Stimulated activated CD4-positive, alpha-beta T cell treated with anti-CD3 and anti-CD28 coated beads, Interleukin-15, amount 100 ng/mL, for 48 hours (primary cell): ENCODE measurements around the gene NDNF.

Experiments
- DNase-seq, 2 donors: peaks; one replicate each; pipeline ENCODE4 v3.0.0-alpha.2; 2020; ENCODE audit warnings: low read depth in 2 of 2

NDNF gene

GRCh38 chr4:121070696-121071639 is 1.4 kb downstream of the NDNF start:
- no peak for DNase-seq

DNA sequence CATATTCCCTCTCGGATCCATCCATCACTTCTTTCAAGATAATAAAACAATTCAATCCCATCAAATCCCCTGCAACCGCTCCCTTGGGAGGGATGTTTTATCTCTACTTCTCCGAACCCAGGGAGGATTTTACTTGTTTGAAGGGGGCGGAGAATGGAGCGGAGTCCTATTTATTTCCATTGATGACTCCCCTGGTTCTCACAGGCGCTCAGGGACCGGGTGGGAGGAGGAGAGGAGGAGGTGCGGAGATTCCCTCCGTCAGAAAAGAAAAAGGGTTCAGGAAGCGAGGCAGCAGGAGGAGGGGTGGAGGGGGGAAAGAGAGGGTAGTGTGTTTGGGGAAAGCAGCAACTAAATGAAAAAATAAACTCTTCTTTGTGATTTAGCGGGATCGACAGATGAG is 2.1 kb downstream of the NDNF start:
- DNase-seq, result no peak

DNA sequence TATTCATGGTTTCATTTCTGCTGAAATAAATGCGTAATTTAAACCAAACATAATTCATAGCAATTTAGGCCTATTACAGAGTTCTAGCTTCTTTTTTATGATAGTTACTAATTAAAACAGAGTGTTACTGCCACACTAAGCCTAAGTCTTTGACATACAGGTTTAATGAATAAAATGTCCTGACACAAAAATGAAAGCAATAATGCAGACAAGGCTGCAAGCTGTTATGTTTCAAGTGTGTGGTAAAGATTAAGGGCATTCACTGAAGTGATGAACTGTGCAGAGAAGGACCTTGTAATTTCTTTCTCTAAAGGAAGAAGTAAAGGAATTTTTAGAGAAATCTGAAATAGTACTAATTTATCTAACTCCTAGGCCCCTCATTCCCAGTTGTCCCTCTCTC is 2.9 kb downstream of the NDNF start:
- DNase-seq, result no peak

DNA sequence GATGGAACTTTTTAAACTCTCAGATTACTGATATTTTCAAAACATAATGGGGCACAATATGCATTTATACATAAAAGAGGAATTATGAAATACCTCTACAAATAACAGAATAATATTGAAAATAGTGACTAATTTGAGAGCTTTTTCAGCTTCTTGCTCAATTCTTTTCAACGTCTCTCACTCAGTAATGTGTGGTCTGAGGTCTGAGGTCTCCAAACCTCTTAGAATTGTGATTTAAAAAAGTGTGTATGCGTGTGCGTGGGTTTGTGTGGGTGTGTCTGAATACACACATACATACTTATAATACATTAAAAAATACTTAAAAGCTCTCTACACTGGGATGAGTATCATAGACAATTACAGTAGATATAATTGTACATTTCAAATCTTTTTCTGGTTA is 7.9 kb downstream of the NDNF start:
- DNase-seq, result no peak

DNA sequence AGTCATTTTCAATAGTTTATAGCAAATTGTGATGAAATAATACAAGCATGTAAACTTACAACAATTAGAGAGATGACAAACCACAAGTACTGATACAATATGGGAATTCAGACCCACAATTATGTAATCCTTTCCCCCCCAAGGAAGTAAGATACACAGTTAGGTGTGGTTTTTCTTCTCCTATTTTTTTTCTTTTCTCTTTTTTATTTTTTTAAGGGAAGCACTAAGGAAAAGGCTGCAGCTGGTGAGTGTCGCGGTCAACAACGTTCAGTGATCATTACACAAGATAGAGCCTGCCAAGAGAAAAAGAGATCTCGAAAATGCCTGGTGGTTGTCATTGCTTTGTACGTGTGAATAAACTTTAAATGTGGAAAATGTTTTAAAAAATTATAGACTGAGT is 9.8 kb downstream of the NDNF start:
- DNase-seq, result no peak

DNA sequence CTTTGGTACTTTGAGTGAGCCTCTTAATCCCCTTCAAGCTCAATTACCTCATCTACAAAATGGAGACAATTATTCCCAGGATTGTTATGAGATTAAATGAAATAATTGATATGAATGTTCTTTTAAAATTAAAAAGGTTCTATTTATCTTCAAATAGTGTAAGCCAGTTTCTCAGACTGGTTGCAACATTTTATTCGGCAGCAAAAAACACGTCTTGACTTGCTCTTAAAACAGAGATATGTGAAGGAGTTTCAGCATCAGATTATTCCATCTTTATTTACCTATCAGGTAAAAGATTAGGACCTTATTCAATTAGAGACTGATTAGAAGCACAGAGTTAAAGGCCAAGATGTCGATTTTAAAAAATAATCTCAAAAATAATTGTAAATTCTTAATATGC is 10.5 kb downstream of the NDNF start:
- DNase-seq, result no peak

- no peak for DNase-seq
Measured at GRCh38 chr4:121061215-121061614, 11.1 kb downstream of the NDNF start.

- no peak for DNase-seq
Measured at GRCh38 chr4:121057466-121057922, 14.8 kb downstream of the NDNF start.

- no peak for DNase-seq
Measured at GRCh38 chr4:121056066-121056465, 16.3 kb downstream of the NDNF start.

DNA sequence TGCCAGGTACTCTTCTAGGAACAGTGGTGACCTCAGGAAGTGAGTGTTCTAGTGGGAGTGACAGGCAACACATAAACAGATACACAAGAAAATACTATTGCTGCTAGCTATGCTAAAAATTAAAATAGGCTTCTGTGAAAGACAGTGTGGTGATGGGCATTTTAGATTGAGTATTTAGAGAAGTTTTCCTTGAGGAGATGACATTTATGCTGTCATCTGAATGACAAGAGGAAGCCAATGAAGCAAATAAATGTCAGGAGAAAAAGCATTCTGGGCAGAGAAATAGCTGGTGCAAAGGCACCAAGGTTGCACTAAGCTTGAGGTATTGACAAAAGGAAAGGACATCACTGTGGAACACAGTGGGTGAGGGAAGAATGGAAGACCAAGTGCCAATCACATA is 18.0 kb downstream of the NDNF start:
- DNase-seq, result no peak

GRCh38 chr4:121053601-121054143 is 18.7 kb downstream of the NDNF start:
- no peak for DNase-seq

GRCh38 chr4:121050300-121050699 is 22.0 kb downstream of the NDNF start:
- no peak for DNase-seq

DNA sequence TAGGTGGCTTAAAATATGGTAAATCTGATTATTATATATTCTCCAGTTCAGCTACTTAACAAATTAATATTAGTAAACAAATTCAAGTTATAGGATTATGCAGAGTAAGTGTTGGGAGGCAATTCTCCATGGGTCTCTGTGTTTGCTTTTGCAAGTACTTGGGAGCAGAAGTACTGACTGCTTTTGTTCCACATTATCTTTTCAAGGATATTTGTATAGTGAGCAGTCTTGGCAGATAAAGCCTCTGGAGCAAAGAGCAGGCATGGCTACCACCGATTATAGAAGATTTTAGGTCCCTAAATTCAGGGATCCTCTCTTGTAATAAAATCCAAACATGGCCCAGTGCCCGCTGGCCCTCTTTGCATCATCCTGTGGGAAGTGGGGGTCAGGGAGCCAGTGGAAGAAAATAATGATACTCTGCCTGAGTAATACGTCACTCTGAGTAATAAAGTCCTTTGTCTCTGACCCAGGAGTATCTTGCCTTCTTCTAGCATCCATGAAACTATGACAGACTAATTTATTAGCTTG is 23.2 kb downstream of the NDNF start:
- no peak for DNase-seq

- no peak for DNase-seq
Measured at GRCh38 chr4:121048165-121048564, 24.2 kb downstream of the NDNF start.

DNA sequence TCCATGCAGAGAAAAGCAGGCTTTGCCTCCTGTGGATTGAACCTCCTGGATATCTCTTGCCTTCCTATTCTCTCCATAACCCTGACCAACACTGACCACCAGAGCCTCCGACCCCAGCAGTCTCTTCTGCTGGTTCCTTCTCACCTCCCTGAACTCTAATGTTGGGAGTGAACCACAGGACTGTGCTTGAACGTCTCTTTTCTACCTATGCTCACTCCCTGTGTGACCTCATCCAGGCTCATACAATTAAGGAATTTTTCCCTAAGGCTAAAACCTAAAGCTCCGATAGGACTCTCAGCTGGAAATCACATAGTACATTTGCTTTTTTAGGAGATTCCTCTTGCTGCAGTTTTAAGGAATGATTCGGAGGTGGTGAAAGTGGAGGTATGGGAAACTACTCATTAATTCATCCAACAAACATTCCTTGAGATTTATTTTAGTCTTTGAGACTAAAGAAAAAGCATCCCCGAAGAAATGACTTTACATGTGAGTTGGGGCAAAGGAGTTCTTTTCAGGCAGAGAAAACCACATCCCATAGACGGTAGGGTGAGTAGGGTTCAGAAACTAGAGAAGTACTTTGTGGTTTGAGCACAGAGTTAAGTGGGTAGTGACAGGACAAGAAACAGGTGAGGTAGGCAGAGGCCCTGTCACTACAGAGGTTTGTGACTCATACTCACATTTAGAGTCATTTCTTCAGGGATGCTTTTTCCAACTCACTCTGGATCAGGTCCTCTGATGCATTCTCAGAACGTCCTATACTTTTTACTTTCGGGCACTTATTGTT is 30.8 kb downstream of the NDNF start:
- peak; percentile 8 to 15 for DNase-seq

GRCh38 chr4:121034017-121034416 is 38.3 kb downstream of the NDNF start:
- DNase-seq, result no peak

DNA sequence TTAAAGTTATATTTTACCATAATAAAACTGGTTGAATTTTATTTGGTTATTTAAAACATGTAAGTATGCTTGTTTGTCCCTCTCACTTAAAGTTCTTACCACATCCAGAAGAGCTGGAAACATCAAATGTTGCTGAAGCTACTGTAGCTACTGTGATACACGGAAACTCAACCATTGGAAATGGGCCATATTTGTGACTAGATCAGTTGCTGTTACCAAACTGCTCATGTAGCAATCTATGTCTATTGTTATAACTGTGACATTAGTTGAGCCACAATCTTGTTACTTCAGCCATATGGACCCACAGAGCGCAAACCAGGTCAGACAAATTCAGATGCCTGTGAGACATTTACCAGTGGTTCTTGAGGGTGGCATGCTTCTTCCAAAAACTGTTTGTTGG is 41.6 kb downstream of the NDNF start:
- DNase-seq, result no peak

DNA sequence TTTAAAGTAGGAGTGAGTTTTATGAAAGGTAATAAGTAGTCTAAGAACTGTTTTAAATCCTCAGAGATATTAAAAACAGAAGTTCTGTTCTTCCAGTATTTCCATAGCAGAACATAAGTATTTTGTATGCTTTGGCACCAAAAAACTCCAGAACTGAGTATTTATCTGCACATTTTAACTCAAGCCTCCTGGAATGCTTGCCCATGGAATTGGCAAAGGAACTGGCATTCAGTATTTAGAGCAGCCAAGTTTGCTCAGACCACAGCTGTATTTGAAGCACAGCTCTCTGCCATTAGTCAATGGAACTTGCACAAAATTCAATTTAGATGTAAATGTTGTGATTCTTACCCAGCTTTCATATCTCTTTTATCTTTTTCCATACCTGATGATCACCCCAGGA is 42.2 kb downstream of the NDNF start:
- no peak for DNase-seq

DNA sequence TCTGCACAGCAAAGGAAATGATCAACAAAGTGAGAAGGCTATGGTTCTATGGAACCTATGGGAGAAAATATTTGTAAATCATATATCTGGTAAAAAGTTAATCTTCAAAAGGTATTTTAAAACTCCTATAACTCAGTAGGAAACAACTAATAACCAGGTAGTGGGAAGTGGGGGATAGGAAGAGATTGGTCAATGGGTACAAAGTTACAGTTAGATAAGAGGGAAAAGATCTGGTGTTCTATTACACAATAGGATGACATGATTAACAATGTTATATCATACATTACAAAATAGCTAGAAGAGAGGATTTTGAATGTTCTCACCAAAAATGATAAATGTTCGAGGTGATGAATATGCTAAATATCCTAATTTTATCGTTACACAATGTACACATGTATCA is 46.3 kb downstream of the NDNF start:
- no peak for DNase-seq

DNA sequence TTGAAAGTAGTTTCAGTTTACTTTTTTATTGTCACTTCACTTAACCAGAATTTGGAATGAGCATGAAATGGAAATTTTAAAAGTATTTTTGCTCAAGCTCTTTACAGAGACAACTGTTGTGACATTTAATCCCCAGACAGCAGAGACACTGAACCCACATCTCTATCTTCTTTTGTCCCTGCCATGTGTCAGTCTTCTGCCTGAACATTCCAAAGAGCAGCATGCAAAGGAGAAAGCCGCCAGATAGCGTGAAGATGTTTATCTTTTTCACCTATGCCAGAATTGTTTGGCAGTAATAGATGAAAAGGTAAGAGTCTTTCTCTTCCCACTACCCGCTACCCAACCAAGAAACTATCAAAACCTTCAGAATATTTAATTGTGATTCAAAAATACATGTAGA is 46.8 kb downstream of the NDNF start:
- no peak for DNase-seq

GRCh38 chr4:121018543-121018942 is 53.8 kb downstream of the NDNF start:
- DNase-seq, result no peak

DNA sequence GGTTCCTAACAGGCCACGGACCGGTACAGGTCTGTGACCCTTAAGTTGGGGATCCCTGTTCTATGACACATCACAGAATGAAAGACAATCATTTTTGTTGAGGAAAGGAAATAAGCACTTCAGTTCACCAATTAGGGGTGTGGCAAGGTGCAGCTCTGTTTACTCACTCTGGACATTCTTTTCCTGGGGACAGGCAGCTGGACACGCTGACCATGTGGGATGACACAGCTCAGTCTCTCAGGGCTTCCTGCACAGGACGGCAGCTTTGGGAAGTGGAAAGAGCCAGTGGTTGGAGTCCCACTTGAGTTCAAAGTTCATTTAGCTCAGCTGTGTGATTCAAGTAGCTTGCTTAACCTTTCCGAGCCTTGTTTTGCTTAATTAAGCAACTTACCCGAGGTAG is 55.7 kb downstream of the NDNF start:
- DNase-seq, result no peak
